Stimulated activated CD8-positive, alpha-beta memory T cell treated with anti-CD3 and anti-CD28 coated beads, Interleukin-15, amount 100 ng/mL, for 1 hour (primary cell): ENCODE results near the gene LRRC4C.
"Not testable (repeated sequence)": the region's sequence is repeated elsewhere in the genome, so short reads cannot be mapped to it uniquely, and the experiment has no call there.

Experiments used
- DNase-seq: peaks from one replicate; pipeline ENCODE4 v3.0.0-alpha.2; 2020; ENCODE audit warnings: low read depth

LRRC4C gene

GRCh38 chr11:40867991-40868632 lies 591.3 kb downstream of the LRRC4C start:
- DNase-seq, result no peak

GRCh38 chr11:40857754-40858153 lies 601.7 kb downstream of the LRRC4C start:
- not testable (repeated sequence) for DNase-seq

- no peak for DNase-seq
These were observed 616.6 kb downstream of the LRRC4C start for GRCh38 chr11:40842750-40843339.

- no peak for DNase-seq
These were observed 618.2 kb downstream of the LRRC4C start for GRCh38 chr11:40841231-40841630.

GRCh38 chr11:40838181-40838683 lies 621.2 kb downstream of the LRRC4C start:
- no peak for DNase-seq

GRCh38 chr11:40827116-40827515 lies 632.3 kb downstream of the LRRC4C start:
- no peak for DNase-seq

- no peak for DNase-seq
These were observed 632.9 kb downstream of the LRRC4C start for GRCh38 chr11:40826601-40827000.

- no peak for DNase-seq
These were observed 634.1 kb downstream of the LRRC4C start for GRCh38 chr11:40825201-40825834.

- DNase-seq, result no peak
These were observed 640.2 kb downstream of the LRRC4C start for GRCh38 chr11:40819230-40819629.

GRCh38 chr11:40816976-40817375 lies 642.5 kb downstream of the LRRC4C start:
- no peak for DNase-seq

GRCh38 chr11:40797981-40798380 lies 661.5 kb downstream of the LRRC4C start:
- DNase-seq, result no peak

- no peak for DNase-seq
These were observed 672.2 kb downstream of the LRRC4C start for GRCh38 chr11:40787224-40787623.

GRCh38 chr11:40763046-40763445 lies 696.4 kb downstream of the LRRC4C start:
- DNase-seq, result no peak

- no peak for DNase-seq
These were observed 700.1 kb downstream of the LRRC4C start for GRCh38 chr11:40759341-40759740.

GRCh38 chr11:40754297-40754696 lies 705.2 kb downstream of the LRRC4C start:
- DNase-seq, result no peak

GRCh38 chr11:40746282-40746681 lies 713.2 kb downstream of the LRRC4C start:
- DNase-seq, result no peak

- DNase-seq, result no peak
These were observed 727.3 kb downstream of the LRRC4C start for GRCh38 chr11:40732132-40732531.

GRCh38 chr11:40722179-40722795 lies 737.2 kb downstream of the LRRC4C start:
- DNase-seq, result no peak

- no peak for DNase-seq
These were observed 742.9 kb downstream of the LRRC4C start for GRCh38 chr11:40716344-40717130.

GRCh38 chr11:40713083-40713482 lies 746.4 kb downstream of the LRRC4C start:
- no peak for DNase-seq

GRCh38 chr11:40701027-40701426 lies 758.4 kb downstream of the LRRC4C start:
- no peak for DNase-seq

GRCh38 chr11:40689823-40690222 lies 769.6 kb downstream of the LRRC4C start:
- DNase-seq, result no peak
